Uterus (tissue), 2 donors: ENCODE data around the gene RNF175.

ENCODE experiments used
- POLR2A ChIP-seq, 2 donors: fragments of 450-650 bp; IDR thresholded peaks; one replicate each; pipeline ENCODE4 v1.6.1; 2016; ENCODE audit warnings: antibody characterized with exemption in 2 of 2, mild to moderate bottlenecking in 1 of 2, moderate library complexity in 1 of 2
- TF ChIP-seq, protein P1 (sequence below), 4 experiments: fragments of 200-600 bp in 2 of 4; fragments of 450-650 bp in 2 of 4; sonication (generic) in 2 of 4; IDR thresholded peaks; one replicate each; pipeline ENCODE4 v1.5.1; 2016 to 2019; ENCODE audit warnings: antibody characterized with exemption in 4 of 4, mild to moderate bottlenecking in 2 of 4, moderate library complexity in 1 of 4

DNA sequence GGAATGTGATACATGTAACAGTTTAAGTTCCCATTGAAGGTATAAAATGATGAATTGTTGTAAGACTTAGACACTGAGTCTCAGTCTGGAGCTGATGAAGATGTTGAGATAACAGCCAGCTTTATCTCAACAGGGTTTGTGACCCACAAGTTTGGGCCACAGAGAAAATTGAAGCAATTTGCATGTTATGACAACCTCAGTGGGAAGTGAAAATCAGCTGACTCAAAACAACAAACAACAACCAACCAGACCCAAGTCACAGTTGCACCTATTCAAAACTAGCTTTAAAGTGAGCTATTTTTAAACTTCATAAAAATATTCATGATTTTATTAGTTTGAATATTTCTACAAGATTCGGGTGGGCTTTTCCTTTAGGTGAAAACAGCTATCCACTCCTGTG is 21.1 kb upstream of the RNF175 start:
- TF ChIP-seq, protein P1, sequence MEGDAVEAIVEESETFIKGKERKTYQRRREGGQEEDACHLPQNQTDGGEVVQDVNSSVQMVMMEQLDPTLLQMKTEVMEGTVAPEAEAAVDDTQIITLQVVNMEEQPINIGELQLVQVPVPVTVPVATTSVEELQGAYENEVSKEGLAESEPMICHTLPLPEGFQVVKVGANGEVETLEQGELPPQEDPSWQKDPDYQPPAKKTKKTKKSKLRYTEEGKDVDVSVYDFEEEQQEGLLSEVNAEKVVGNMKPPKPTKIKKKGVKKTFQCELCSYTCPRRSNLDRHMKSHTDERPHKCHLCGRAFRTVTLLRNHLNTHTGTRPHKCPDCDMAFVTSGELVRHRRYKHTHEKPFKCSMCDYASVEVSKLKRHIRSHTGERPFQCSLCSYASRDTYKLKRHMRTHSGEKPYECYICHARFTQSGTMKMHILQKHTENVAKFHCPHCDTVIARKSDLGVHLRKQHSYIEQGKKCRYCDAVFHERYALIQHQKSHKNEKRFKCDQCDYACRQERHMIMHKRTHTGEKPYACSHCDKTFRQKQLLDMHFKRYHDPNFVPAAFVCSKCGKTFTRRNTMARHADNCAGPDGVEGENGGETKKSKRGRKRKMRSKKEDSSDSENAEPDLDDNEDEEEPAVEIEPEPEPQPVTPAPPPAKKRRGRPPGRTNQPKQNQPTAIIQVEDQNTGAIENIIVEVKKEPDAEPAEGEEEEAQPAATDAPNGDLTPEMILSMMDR (IDR thresholded peaks at IDR 0.05): no peak
- no peak for TF ChIP-seq POLR2A (IDR thresholded peaks at IDR 0.05)
